CD1c-positive myeloid dendritic cell (primary cell): ENCODE data around the gene SFXN2.
"Not testable (repeated sequence)": the region's sequence is repeated elsewhere in the genome, so short reads cannot be mapped to it uniquely, and the experiment has no call there.

Source experiments
- DNase-seq: peaks from one replicate; pipeline ENCODE4 v3.0.0-alpha.2; 2016; ENCODE audit errors: extremely low spot score

SFXN2 gene

GRCh38 chr10:102679596-102679995, 34.8 kb upstream of the SFXN2 start:
- DNase-seq: no peak

GRCh38 chr10:102681696-102682095, 32.7 kb upstream of the SFXN2 start:
- no peak for DNase-seq

- DNase-seq: no peak
Observed at GRCh38 chr10:102682416-102682815, 32.0 kb upstream of the SFXN2 start.

DNA sequence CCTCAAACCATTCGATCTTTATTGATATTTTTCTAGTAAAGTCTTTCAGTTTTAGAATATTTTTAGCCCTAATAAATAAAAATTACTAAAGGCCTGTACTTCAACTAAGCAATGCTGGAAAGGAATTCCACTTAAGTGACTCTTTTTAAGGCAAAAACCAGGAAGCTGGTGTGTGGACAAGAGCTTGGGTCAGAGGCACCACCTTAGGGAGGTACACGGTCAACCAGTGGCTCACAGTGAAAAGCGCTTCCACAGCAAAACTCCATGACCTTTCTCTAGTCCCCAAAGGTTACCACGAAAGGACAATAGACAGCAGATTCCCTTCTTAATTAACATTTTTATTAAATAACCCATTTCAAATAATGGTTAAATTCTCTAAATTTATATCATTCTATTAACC, 31.5 kb upstream of the SFXN2 start:
- no peak for DNase-seq

DNA sequence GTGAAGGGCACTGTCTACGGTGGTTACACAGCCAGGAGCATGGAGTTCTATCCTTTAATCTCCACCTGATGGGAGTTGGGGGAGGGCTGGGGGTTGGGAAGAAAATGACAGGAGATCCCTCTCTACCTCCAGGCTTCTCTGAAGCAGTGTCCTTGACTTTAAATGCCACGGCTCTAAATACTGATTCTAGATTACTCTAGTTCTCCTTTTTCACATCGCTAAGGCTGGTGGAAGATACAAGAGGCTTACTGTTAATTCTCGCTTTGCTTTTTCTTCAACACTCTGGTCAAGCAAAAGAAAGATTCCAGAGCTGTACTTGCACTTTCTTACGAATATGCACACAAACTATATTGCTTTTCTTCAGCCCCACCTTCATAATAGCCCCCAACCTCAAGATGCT, 30.7 kb upstream of the SFXN2 start:
- no peak for DNase-seq

- DNase-seq: no peak
Observed at GRCh38 chr10:102691285-102692066, 23.0 kb upstream of the SFXN2 start.

- DNase-seq: not testable (repeated sequence)
Observed at GRCh38 chr10:102695401-102695800, 19.0 kb upstream of the SFXN2 start.

DNA sequence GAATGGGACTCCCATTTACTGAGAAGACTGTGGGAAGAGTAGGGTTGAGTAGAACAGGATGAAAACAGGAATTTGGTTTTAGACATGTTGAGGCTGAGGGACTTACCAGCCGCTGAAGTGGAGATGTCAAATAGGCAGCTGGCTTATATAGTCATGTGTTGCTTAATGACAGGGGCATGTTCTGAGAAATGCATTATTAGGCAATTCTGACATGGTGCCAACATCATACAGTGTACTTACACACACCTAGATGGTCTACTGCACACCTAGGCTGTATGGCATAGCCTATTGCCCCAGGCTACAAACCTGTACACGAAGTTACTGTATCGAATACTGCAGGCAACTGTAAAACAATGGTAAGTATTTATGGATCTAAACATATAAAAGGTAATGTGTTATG, 17.7 kb upstream of the SFXN2 start:
- DNase-seq: no peak

GRCh38 chr10:102698894-102699293, 15.5 kb upstream of the SFXN2 start:
- DNase-seq: no peak

GRCh38 chr10:102701272-102701671, 13.2 kb upstream of the SFXN2 start:
- DNase-seq: peak; percentile 53

GRCh38 chr10:102701796-102702195, 12.6 kb upstream of the SFXN2 start:
- DNase-seq: no peak

- DNase-seq: no peak
Observed at GRCh38 chr10:102702742-102703141, 11.7 kb upstream of the SFXN2 start.

DNA sequence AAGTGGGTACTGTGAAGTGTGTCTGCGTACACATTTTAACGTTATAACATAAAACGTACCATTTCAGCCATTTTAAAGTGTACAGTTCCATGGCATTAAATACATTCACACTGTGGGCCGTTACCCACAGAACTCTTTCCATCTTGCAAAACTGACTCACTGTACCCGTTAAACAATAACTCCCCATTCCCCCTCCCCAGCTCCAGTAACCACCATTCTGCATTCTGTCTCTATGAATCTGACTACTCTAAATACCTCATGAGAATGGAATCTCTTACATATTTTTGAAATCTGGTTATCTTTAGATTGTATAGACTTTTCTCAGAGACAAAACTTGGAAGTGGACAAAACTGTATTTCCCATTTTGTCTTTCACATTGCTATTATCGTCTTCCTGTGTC, 9.5 kb upstream of the SFXN2 start:
- no peak for DNase-seq

- peak; percentile 18 for DNase-seq
Observed at GRCh38 chr10:102705531-102705930, 8.9 kb upstream of the SFXN2 start.

GRCh38 chr10:102710609-102711008, 3.8 kb upstream of the SFXN2 start:
- DNase-seq: no peak

DNA sequence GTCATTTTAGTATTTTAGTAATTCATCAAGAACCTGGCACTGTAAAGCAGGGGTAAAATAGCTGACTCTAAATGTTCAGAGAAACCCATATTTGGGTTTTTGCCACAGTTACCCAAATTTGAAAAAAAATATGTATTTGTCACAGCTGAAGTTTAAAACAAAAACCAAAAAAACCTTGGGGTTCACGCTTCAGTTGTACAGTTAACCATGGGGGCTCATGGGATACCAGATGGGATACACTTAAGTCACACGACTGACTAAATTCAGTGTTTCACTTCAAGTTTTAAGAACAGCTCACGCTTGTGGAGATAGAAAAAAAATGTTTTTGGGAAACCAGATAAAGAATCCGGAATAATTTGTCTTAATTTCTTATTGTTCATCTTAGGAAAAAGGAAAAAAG, 2.3 kb upstream of the SFXN2 start:
- DNase-seq: no peak

- DNase-seq: no peak
Observed at GRCh38 chr10:102712843-102713538, 1.4 kb upstream of the SFXN2 start.

GRCh38 chr10:102713539-102713813, 960 bp upstream of the SFXN2 start:
- peak; percentile 86 for DNase-seq

DNA sequence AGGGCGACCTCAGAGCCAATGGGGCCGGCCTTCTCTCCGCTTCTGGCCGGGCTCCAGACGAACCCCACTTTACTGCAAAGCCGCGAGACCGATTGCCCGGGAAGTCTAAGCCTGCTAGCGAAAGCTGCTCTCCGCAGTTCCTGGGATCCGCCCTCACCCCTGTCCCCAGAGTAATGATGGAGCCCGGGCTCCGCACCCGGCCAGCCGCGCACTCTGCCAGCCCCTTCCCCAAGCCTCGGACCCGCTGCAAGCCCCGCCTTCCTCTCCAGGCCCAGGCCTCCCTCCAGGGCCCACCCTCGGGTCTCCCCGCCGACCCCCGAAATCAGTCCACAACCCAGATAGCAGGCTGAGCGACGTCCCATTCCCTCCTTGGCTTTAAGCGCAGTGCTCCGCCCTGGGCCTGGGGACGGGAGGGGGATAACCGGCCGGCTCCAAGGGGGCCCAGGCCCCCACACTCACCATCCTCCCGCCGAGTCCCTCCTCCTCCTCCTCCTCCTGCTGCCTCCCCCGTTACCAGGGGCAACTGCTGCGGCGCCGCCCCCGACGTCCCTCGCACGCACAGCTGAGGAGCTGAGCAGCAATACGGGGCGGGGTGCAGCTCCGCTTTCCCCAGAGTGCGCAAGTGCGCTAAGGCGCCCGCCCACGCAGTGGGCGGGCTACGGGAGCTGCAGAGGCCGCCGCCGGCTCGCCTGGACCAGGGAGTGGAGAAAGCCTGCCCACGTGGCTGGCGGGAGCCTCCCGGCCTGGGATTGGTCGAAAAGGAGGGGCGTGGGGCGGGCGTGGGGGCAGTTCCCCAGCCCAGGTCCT, 419 bp upstream of the SFXN2 start, which contains the start of gene ARL3:
ARL3 (minus strand) TSS at position 584 of the 807 bp plus-strand sequence; CDS start at position 462, 122 bp downstream.
- DNase-seq: peak; percentile 100

DNA sequence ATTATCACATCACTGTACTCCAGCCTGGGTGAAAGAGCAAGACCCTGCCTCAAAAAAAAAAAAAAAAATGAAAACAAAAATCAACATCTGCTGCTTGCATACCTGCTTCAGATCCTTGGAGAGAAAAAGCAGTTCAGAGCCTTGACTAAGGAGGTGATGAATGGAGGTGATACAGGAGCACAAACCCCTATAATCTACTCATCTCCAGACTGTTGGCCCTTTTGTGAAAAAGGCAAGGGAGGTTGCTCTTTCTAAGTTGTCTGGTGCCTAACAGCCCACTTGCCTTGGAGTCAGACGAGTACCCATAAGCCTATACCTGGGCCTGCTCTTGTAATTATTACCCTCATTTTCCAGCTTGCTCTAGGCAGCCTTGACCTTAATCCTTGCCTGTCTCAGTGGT, 1.4 kb downstream of the SFXN2 start:
- no peak for DNase-seq

DNA sequence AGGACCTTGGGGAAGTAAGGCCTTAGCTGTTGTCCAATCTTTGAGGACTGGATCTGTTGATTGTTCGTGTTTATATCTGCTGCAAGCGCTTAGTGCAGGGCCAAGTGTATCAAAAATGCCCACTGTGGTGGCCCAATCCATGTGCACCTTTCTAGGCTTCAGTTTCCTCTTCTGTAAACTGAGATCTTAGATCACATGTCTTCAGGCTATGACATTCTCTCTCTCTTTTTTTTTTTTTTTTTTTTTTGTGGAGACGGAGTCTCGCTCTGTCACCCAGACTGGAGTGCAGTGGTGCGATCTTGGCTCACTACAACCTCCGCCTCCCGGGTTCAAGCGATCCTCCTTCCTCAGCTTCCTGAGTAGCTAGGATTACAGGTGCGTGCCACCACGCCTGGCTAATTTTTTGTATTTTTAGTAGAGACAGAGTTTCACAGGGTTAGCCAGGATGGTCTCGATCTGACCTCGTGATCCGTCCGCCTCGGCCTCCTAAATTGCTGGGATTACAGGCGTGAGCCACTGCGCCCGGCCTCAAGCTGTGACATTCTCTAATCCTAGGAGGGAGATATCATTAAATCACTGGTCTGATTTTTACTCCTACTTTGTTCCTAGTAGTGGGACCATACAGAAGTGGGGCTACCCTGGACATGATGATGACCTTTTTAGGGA, 2.6 kb downstream of the SFXN2 start:
- DNase-seq: not testable (repeated sequence)

- no peak for DNase-seq
Observed at GRCh38 chr10:102718220-102718619, 3.8 kb downstream of the SFXN2 start.
